Measurements from ENCODE around the gene TMEM187. TPM values are rescaled to one million over a fixed set of nuclear protein-coding genes. Genes with fewer than 3 reads are reported as not detected.

TMEM187 gene
- total and polyA plus RNA-seq, 10 of the 15 experiments (the other 5 are each of a cell fraction or from before 2014, with no cell fraction given): 0.45 to 8.5 (median 4.1) TPM

- no peak for TF ChIP-seq CUX1 (IDR thresholded peaks at IDR 0.05; ENCODE audit: insufficient replicate concordance, low read depth, low read length)
- TF ChIP-seq SREBF2 (IDR thresholded peaks at IDR 0.05; ENCODE audit: low read length): no peak
- TF ChIP-seq MEF2A (IDR thresholded peaks at IDR 0.05; ENCODE audit: insufficient read depth, low read depth, low read length): no peak
- no peak for TF ChIP-seq FOS (IDR thresholded peaks at IDR 0.05; ENCODE audit: borderline replicate concordance, extremely low read depth, insufficient read length)
- TF ChIP-seq POU2F2 (IDR thresholded peaks at IDR 0.05; ENCODE audit: borderline replicate concordance, low read depth, low read length): no peak
- no peak for TF ChIP-seq GABPA (IDR thresholded peaks at IDR 0.05; ENCODE audit: low read depth)
- peak; percentile 28 to 86; a peak in 2 of 4 replicates for TF ChIP-seq BHLHE40 (IDR thresholded peaks at IDR 0.05; ENCODE audit: borderline replicate concordance in 1 of 2, low read depth in 2 of 2, low read length in 1 of 2)
- TF ChIP-seq YBX1 (IDR thresholded peaks at IDR 0.05): no peak
- TF ChIP-seq PRDM15 (CRISPR knock-in tag; IDR thresholded peaks at IDR 0.05): no peak
- no peak for TF ChIP-seq NBN (IDR thresholded peaks at IDR 0.05)
- peak; percentile 20 for TF ChIP-seq MEF2B (IDR thresholded peaks at IDR 0.05; ENCODE audit: partially characterized antibody, poor library complexity, severe bottlenecking)
- no peak for TF ChIP-seq MTA2 (IDR thresholded peaks at IDR 0.05; ENCODE audit: low read depth)
- TF ChIP-seq MXI1 (IDR thresholded peaks at IDR 0.05; ENCODE audit: low read depth, low read length): peak; percentile 48; the same call in 1 of the 2 replicates
- no peak for TF ChIP-seq STAT3 (IDR thresholded peaks at IDR 0.05; ENCODE audit: low read depth, low read length)
- no peak; the same call in 1 of the 2 replicates for TF ChIP-seq RELB (IDR thresholded peaks at IDR 0.05; ENCODE audit: low read depth)
- no peak for TF ChIP-seq ATF7 (IDR thresholded peaks at IDR 0.05; ENCODE audit: low read depth)
- TF ChIP-seq E2F4 (IDR thresholded peaks at IDR 0.05; ENCODE audit: low read depth, low read length): no peak
- TF ChIP-seq STAT1 (conservative IDR thresholded peaks at IDR 0.05): 0 out of 2 replicates have a peak, but pooled peaks have one; percentile 30
Observed at GRCh38 chrX:153970357-153971123, 2.0 kb upstream of the TMEM187 start (continued).

Data from GM12878 (cell line).